HG03066 (cell line): ENCODE measurements around the gene SPIB.
"Not testable (repeated sequence)": the region's sequence is repeated elsewhere in the genome, so short reads cannot be mapped to it uniquely, and the experiment has no call there.

Source experiments
- ATAC-seq: cut with Tn5 transposase; IDR thresholded peaks from one replicate; pipeline ENCODE4 v1.9.1; 2021; ENCODE audit warnings: low read depth; ENCODE audit not compliant: unreplicated experiment

Gene SPIB

DNA sequence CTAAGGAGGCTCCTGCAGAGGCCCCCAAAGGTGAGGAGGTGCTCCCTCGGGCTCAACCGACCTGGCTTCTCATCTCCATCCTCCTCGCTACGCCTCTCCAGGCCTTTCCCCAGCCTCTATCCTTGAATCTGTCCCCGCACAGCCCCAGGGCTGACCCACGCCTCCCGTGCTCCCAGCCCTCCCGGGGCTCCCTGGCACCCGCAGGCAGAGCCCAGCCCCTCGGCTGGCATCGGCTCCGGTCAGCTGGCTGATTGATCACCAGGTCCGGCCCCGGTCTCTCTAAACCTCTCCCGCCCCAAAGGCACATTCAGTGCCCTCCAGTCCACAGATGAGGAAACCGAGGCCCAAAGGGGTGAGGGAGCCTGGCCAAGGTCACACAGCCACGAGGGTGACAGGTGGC lies 16.5 kb downstream of the SPIB start:
- no peak for ATAC-seq

DNA sequence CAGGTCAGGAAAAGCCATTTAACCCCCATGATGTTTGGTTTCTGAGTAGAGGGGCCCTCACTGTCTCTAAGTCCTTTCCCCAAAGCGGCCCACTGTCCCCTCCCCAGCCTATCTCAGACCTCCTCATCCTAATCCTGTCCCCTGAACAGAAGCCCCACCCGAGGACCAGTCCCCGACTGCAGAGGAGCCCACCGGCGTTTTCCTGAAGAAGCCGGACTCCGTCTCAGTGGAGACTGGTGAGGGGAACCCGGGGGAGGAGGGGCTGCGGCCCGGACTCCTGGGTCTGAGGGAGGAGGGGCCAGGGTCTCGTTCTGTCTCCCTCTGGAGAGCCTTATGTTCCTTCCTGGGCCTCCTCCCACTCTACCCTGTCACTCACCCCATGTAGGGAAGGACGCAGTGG lies 16.9 kb downstream of the SPIB start:
- ATAC-seq: no peak

DNA sequence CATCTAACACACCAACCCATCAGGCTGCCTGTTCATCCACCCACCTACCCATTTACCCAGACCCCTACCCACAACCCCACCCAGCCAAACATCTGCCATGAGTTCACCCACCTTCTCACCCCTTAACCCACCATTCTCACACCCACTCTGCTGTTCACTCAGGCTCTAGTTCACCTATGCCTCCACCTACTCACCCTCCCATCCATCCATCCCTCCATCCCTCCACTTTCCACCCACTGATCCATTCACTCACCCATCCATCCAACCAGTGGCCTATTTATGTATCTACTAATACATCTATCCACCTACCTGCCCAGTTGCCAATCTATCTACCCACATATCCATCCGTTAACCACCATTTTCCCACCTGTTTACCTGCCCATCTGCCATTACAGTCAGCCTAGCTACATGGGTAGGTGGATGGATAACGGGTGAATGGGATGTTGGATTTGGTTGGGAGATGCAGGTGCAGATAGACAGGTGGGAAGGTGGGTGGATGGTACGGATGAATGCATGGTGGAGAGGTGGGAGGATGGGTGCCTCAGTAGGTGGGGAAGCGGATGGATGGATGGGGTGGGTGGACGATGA lies 19.2 kb downstream of the SPIB start:
- no peak for ATAC-seq

DNA sequence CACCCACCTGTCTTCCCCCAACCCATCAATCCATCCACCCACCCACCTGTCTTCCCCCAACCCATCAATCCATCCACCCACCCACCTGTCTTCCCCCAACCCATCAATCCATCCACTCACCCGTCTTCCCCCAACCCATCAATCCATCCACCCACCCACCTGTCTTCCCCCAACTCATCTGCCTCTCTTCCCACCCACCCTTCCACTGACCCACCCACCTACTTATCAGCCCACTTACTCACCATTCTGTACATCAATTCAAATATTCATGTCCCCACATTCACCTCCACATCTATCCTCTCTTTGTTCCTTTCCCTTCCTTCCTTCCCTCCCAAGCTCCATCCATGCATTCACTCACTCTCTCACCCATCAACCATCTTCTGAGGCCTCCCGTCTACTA lies 20.4 kb downstream of the SPIB start:
- ATAC-seq: not testable (repeated sequence)

DNA sequence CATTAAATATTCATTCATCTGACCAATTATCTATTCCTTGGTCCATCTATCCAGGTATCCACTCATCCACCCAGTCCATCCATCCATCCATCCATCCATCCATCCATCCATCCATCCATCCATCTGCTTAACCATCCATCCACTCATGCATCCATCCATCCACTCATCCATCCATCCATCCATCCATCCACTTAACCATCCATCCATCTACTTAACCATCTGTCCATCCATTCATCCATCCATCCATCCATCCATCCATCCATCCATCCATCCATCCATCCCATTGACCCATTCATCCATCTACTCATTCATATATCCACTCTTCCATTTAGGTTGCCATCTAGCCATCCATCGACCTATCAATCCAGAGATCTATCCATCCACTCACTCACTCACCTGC lies 25.3 kb downstream of the SPIB start:
- no peak for ATAC-seq

DNA sequence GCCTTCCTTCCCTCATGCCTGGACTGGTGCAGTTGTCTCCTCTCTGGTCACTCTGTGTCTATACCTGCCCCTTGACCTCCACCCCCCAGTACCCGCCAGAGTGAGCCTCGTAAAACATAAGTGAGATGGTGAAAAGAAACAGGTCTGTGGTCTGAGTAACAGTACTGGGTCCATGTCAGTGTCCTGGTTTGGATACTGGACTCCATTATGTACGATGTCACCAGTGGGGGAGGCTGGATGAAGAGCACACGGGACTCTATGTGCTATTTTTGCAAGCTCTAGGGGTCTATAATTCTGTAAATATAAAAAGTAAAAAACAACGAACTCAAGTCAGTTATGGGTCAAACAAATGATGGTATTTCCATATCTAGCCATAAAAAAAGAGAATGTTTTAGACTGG lies 28.3 kb downstream of the SPIB start:
- no peak for ATAC-seq

DNA sequence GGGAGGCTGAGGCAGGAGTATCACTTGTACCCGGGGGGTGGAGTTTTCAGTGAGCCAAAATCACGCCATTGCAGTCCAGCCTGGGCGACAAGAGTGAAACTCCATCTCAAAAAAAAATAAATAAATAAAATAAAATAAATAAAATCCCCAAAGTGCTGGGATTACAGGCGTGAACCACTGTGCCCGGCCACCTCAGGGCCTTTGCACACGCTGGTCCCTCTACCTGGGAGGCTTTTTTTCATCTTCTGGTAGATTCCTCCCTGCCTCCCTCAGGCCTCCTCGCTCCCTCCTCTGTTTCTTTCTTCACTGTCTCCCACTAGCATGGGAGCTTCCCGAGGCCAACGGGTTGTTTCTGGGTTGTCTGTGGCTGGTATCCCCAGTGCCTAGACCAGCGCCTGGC lies 29.0 kb downstream of the SPIB start:
- no peak for ATAC-seq

DNA sequence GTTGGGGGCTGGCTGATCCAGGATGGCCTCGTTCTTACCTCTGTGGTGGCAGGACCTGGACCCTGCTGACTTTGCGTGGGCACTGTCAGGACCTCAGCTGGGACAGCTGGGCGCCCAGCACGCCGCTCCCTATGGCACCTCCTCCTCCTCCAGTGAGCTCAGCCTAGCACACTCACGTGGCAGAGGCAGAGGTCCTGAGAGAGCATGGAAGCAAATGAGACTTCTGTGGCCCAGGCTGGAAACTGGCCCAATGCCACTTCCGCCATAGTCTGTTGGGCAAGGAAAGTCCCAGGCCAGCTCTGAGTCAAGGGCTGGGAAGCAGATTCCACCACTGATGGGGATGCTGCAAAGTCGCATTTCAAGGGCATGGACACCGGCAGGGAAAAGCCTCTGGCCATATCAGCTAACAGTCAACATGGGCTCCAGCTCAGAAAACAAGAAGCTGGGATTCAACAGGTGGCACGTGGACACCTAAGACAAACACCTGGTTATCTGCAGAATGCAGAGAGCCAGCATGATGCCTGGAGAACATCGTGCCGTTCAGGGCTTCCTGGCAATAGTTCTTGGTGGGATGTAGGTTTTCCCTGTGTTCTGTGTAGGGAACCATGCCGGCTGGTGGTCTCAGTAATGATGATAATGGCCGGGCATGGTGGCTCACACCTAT lies 30.6 kb downstream of the SPIB start:
- no peak for ATAC-seq

DNA sequence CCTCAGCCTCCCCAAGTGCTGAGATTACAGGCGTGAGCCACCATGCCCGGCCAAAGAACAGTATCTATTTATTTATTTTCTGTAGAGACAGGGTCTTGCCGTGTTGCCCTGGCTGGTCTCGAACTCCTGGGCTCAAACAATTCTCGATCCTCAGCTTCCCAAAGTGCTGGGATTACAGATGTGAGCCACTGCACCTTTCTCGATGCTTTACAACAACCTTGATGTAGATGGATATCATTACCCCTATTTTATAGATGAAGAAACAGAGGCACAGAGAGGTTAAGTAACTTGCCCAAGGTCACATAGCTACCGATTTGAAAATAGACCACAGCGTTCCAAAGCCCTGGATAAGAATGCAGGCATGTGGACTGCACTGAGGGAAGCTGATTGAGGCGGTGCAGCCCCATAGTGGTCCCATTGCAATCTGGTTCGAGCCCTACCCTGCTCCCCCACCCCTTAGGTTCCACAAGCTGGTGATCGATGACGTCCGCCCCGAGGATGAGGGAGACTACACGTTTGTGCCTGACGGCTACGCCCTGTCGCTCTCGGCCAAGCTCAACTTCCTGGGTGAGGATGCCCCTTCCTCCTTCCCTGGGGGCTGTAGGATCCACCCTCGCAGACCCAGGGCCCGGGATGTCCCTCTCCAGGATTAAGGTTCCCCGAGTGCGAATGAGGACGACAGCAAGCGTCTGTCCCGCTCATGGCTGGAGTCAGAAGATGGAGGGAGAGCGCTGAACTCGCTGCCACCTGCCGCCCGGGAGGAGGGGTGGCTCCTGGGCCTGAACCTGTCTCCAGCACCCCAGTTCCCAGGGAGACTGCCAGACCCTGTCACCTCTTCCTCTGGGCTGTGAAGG lies 31.9 kb downstream of the SPIB start:
- no peak for ATAC-seq

DNA sequence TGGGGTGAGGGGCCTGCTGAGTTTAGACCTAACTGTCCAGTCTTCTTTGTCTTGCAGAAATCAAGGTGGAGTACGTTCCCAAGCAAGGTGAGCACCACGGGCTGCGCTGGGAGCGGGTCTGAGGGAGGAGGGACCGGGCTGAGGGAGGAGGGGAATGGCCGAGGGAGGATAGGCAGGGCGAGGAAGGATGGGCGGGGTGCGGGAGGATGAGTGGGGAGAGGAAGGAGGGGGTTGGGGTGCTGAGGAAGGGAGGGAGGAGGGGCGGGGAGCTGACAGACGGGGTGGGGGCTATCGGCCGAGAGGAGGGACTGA lies 32.4 kb downstream of the SPIB start:
- no peak for ATAC-seq

DNA sequence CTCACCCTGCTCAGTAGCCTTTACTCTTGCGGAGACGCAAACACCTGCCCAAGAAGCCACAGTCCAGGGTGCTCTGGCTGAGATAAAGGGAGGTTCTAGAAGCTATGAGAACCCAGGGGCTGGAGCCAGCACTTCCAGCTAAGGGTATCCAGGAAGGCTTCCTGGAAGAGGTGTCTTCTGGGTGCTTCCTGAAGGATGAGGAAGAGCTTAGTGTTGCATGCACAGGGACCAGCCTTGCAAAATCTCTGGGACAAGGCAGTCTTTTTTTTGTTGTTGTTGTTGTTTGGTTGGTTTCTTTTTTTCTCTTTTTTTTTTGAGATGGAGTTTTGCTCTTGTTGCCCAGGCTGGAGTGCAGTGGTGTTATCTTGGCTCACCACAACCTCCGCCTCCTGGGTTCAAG lies 34.5 kb downstream of the SPIB start:
- ATAC-seq: no peak

DNA sequence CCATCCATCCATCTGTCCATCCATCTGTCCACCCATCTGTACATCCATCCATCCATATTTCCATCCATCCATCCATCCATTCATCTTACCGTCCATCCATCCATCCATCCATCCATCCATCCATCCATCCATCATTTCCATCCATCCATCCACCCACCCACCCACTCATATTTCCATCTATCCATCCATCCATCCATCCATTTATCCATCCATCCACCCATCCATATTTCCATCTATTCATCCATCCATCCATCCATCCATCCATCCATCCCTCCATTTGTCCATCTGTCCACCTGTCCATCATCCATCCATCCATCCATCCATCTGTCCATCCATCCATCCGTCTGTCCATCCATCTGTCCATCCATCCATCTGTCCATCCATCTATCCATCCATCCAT lies 37.3 kb downstream of the SPIB start:
- no peak for ATAC-seq

DNA sequence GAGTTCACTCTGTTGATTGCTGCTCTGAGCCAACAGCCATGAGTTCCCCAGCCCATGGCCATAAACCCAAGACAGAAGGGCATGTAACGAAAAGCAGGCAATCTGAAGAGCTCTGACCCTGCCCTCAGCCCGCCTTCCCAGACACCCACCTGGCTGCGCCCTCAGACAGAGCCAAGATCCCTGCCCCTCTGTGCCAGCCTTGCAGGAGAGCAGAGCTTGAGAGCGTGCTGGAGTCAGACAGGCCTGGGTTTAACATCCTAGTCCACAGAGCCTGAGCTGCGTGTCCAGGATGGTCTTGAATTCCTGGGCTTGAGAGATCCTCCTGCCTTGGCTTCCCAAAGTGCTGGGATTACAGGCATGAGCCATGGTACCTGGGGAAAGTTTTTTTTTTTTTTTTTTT lies 38.6 kb downstream of the SPIB start:
- ATAC-seq: no peak

DNA sequence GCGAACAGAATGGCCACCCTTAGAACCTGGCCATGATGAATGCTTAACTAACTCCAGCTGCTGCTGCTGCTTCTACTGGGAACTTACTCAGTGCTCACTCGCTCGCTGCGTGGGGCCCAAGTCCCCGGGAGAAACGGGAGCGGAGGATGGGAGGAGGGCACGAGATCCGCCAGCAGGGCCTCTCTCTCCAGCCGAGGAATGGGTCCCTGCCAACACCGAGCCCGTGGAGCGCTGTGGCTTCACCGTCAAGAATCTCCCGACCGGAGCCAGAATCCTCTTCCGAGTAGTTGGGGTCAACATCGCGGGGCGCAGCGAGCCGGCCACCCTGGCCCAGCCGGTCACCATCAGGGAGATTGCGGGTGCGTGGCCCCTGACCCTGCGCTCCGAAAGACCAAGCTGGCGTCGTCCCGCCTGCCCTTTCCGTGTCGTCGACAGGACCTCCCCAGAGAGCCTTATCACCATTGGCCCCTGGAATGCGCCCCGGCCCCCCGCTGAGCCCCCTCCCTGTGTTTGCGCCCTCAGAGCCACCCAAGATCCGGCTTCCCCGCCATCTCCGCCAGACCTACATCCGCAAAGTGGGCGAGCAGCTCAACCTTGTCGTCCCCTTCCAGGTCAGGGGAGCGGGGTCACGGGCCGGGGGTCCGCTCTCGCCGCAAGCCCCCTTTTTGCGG lies 39.8 kb downstream of the SPIB start:
- no peak for ATAC-seq

DNA sequence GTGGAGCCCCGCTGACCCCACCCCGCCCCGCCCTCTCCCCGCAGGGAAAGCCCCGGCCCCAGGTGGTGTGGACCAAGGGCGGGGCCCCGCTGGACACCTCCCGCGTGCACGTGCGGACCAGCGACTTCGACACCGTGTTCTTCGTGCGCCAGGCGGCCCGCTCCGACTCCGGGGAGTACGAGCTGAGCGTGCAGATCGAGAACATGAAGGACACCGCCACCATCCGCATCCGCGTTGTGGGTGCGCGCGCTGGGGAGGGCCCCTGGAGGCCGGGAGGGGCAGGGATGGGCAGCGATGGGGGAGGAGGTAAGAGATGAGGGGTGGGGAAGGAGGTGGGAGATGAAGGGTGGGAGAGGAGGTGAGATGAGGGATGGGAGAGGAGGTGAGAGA lies 40.3 kb downstream of the SPIB start:
- no peak for ATAC-seq

DNA sequence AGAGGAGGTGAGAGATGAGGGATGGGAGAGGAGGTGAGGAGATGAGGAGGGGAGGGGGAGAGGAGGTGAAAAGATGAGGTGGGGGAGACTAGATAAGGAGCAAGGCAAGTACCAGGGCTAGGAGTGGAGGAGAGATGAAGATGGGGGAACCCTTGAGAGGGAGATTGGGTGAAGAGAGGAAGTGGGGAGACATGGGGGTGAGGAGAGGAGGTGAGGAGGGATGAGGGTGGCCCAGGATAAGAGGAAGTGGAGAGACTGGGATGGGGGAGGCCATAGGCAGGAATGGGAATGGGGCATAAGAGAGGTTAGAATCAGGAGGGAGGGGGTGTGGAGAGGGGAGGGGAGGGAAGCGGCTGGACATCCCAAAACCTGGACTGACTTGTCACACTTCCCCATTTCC lies 40.9 kb downstream of the SPIB start:
- ATAC-seq: no peak

DNA sequence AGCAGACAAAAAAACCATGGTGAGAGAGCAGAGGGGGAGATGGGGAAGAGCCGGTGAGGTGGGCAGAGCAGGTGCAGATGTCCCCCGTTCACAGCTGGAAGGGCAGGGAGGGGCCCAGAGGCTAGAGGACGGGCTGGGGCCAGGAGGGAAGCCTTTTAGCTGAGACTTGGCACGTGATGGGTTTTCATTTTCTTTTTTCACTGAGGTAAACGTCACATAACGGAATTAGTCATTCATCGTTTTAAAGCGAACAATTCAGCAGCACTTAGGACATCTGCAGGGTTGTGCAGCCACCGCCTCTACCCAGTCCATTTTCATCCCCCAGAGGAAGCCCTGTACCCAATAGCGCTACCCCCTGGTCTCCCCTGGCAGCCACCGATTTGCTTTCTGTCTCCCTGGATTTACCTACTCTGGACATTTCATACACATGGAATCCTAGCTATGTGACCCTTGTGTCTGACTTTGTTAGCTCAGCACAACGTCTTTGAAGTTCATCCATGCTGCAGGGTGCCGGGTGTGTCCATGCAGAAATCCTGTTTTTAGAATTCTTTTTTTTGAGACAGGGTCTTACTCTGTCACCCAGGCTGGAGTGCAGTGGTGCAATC lies 41.5 kb downstream of the SPIB start:
- ATAC-seq: peak; percentile 76

DNA sequence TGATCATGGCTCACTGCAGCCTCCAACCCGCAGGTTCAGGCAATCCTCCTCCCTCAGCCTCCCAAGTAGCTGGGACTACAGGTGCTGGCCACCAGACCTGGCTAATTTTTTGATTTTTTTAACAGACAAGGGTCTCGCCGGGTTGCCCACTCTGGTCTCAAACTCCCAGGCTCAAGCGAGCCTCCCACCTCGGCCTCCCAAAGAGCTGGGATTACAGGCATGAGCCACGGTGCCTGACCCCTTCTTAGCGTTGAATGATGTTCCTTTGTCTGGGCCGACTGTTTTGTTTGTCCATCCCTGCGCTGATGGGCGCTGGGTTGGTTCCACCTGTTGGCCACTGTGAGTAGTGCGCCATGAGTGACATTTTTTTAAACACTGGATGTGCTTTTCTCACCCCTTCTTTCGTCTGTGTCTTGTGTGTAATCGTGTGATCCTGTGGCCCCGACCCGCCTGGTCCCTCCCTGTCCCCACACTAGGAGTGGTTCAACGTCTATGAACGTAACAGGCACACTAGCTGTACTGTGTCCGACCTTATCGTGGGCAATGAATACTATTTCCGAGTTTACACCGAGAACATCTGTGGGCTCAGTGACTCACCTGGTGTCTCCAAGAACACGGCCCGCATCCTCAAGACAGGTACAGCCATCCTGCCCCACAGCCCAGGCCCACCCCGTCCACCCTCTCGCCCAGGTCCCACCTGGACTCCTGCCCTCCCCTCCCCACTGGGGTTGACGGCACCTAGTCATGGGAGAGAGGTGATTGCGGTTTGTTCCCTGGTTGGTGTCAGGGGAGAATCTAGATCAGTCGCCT lies 42.5 kb downstream of the SPIB start:
- no peak for ATAC-seq

DNA sequence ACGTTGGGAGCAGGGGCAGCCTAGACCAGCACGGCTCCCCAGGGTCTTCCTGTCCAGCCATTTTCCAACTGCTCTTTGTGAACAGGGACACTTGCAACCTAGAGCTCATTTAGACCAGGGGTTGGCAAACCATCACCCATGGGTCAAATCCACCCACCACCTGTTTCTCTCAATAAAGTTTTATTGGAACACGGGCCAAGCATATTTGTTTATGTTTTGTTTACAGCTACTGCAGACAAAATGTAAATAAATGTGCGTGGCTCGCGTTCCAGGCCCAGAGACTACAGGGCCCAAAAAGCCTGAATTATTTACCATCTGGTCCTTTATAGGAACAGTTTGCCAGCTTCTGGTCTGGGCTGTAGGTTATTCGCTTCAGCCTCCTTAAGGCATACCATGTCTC lies 44.2 kb downstream of the SPIB start:
- no peak for ATAC-seq

DNA sequence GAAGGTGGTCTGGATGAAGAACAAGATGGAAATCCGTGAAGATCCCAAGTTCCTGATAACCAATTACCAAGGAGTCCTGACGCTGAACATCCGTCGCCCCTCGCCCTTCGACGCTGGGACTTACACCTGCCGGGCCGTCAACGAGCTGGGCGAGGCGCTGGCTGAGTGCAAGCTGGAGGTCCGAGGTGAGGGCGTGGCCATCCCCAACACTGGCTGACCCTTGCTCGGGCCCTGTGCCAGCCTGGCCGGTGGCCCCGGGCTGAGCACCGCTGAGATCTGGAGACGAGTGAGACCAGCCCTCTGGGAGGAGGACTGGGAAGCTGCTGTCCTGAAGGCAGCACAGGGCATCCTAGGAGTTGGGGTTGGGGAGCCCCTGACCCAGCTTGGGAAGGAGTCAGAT lies 45.6 kb downstream of the SPIB start:
- no peak for ATAC-seq
